ENCODE measurements around the gene MGRN1.
"Not testable (repeated sequence)": the region's sequence is repeated elsewhere in the genome, so short reads cannot be mapped to it uniquely, and the experiment has no call there.

Gene MGRN1

GRCh38 chr16:4701791-4702465 is 77.3 kb downstream of the MGRN1 start:
- DNase-seq = no peak

- DNase-seq = no peak
These were observed 77.8 kb downstream of the MGRN1 start for GRCh38 chr16:4702466-4702808.

- no peak for DNase-seq
These were observed 79.3 kb downstream of the MGRN1 start for GRCh38 chr16:4703906-4704305.

DNA sequence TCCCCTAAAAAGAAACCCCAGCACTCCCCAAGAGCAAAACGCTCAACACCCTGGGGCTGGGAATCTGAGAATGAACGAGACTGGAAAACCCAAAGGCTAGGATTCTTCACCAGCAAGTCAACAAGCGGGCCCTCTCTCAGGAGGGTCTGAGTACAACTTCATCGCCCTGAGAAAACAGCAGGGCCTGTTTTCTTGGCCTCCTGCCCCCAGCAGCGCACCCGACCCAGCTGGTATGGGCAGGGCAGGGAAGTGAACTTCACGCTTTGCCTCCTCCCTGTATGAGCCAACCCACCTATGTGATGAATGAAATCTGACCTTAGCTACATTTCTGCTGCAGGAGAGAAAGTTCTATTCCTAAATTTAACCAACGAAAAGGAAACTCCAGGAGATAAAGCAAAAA is 79.9 kb downstream of the MGRN1 start:
- no peak for DNase-seq

DNA sequence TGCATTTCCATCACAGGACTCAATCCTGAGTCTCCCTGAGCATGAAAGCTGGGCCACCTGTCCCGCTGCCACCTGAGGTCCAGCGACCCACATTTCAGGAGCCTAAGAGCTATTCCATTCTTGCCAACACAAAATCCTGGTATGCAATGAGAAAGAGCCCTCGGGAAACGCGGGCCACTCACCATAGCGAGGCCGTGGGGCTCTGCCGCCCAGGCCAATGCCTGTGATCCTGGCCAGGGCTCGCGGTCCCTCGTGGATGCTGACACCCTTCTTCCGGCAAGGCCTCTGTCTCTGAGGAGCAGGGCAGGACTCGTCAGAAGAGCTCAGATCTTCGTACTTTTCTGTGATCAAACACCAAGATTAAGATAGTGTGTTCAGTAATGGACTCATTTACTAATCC is 80.3 kb downstream of the MGRN1 start:
- DNase-seq = no peak

GRCh38 chr16:4706871-4707270 is 82.2 kb downstream of the MGRN1 start:
- no peak for DNase-seq

- DNase-seq = no peak
These were observed 84.9 kb downstream of the MGRN1 start for GRCh38 chr16:4709481-4709880.

GRCh38 chr16:4713663-4714501 is 89.3 kb downstream of the MGRN1 start:
- no peak for DNase-seq

DNA sequence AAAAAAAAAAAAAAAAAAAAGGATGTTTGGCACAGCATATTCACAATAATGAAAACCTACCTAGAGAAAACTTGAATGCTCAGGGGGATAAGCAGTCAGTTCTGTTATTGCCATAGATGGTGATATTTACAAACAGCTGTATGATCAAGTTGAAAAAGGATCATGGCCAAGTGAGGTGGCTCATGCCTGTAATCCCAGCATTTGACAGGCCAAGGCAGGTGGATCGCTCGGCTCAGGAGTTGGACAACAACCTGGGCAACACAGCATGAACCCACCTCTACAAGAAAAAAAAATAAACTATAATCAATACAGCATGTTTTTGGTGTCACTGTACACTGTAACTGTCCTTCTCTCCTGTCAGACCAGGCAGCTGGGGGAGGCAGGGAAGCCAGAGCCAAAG is 90.4 kb downstream of the MGRN1 start:
- DNase-seq = no peak

- DNase-seq = no peak
These were observed 93.8 kb downstream of the MGRN1 start for GRCh38 chr16:4718466-4718865.

GRCh38 chr16:4723071-4723767 is 98.6 kb downstream of the MGRN1 start:
- no peak for DNase-seq

DNA sequence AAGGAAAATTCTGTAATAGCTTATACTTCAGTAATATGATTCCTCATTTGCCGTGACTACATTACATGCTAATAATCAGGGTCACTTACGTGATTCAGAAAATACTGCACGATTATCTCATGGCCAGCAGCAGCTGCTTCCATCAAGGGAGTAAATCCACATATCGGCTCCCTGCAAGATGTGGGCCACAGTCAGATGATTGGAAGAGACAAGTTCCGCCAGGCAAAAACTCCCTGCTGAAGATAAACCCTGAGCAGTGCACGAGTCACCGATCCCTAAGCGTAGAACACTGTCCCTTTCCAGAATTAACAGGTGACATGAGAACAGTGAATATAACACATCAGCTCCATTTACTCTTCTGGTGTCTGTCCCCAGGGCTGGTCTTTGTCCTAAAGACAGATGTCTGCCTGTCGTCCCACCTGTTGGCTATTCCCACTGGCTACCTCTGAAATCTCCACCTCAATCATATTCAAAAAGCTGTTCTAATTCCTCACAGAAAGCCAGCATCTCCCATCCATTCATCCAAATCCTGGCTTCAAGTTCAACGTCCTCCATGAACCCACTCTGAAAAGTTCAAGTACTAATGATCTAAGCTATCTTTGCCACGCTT is 100.1 kb downstream of the MGRN1 start:
- DNase-seq = no peak

DNA sequence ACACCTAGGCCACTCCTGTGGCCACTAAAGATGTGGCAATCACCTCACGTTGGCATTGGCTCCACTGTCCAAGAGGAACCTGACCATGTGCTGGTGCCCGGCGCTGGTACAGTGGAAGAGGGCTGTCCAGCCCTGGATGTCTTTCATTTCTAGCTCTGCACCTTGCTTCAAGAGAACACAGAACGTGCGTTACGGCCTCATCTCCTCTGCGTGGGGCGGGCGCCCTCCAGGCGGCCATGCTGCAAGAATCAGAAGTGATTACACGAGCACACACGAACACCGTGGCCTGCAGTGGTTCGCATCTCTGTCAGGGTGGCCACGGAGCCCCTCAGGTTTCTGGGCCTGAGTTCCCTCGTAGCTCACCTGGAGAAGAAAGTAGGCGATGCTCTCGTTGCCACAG is 102.0 kb downstream of the MGRN1 start:
- no peak for DNase-seq

DNA sequence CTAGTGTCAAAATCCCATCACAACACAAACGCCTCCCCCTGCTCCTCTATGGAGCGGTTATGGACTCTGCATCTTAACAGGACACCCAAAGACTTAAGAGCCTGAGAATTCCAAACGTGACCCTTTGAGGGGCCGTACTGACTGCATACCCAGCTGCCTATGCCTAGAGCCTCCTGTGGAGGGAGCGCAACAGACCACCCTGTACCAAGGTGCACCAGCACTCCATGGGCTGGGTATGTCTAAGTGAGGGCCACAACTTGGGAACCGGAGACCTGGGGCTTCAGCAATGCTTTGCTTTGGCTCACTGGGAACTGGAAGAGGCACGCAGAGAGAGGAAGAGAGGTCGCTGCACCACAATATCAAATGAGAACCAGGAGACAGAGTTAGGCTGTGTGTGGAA is 104.0 kb downstream of the MGRN1 start:
- no peak for DNase-seq

- DNase-seq = no peak
These were observed 105.2 kb downstream of the MGRN1 start for GRCh38 chr16:4729876-4730275.

DNA sequence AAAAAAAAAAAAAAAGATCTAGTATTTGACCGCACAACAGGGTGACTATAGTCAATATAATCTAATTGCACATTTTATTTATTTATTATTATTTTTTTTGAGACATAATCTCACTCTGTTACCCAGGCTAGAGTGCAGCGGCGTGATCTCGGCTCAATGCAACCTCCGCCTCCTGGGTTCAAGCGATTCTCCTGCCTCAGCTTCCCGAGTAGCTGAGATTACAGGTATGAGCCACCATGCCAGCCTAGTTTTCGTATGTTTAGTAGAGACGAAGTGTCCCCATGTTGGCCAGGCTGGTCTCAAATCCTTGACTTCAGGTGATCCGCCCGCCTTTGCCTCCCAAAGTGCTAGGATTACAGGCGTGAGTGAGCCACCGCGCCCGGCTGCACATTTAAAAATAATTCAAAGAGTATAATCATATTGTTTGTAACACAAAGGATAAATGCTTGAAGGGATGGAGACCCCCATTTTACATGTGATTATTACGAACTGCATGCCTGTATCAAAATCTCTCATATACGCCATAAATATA is 108.7 kb downstream of the MGRN1 start:
- DNase-seq = no peak

GRCh38 chr16:4733747-4734062 is 109.1 kb downstream of the MGRN1 start:
- no peak for DNase-seq

DNA sequence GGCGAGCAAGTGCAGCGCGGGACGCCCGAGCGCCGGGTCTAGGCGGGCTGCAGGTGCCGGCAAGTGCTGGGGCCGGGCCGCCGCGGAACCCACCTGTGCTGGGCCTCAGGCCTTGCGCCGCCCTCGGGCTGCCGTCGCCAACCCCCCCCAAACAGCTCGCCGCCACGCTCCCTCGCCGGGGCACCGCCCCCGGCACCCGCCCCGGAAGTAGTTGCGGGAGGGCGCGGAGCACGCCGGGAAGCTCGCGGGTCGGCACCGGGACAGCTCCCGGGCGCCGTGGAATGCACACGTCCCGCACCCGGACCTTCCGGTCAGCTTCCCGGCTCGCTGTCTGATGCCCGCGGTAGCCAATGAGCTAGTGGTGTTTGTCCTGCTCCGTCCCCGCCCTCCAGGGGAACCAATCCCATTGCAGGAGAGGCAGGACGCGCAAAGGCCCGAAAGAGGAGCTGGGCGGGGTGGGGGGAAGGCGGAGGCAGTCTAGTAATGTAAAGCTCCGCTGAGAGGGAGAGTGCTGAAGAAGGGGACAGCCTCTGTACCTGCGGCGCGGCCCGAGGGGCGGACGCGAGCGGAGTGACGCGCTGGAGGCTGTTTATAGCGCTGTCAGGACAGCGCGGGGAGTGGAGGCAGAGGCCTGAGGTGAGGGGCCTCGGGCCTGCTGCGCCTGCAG is 109.6 kb downstream of the MGRN1 start, which contains the start of the genes ANKS3 and DNAAF8:
ANKS3 (minus strand) TSS at position 209 of the 667 bp plus-strand sequence. CDS start 4,122 bp downstream, outside the sequence.
DNAAF8 (plus strand) TSS at position 475 of the 667 bp plus-strand sequence. CDS start 1,978 bp downstream, outside the sequence.
- DNase-seq = peak; percentile 91

- DNase-seq = peak; percentile 64
These were observed 110.3 kb downstream of the MGRN1 start for GRCh38 chr16:4734730-4735535.

- no peak for DNase-seq
These were observed 111.9 kb downstream of the MGRN1 start for GRCh38 chr16:4736546-4736945.

- no peak for DNase-seq
These were observed 112.9 kb downstream of the MGRN1 start for GRCh38 chr16:4737545-4737944.

- not testable (repeated sequence) for DNase-seq
These were observed 113.7 kb downstream of the MGRN1 start for GRCh38 chr16:4738370-4738769.
